Measurements from ENCODE around the gene USF2.
A peak's percentile ranks its signal among the peaks of the same experiment; 100 is the strongest.

DNA sequence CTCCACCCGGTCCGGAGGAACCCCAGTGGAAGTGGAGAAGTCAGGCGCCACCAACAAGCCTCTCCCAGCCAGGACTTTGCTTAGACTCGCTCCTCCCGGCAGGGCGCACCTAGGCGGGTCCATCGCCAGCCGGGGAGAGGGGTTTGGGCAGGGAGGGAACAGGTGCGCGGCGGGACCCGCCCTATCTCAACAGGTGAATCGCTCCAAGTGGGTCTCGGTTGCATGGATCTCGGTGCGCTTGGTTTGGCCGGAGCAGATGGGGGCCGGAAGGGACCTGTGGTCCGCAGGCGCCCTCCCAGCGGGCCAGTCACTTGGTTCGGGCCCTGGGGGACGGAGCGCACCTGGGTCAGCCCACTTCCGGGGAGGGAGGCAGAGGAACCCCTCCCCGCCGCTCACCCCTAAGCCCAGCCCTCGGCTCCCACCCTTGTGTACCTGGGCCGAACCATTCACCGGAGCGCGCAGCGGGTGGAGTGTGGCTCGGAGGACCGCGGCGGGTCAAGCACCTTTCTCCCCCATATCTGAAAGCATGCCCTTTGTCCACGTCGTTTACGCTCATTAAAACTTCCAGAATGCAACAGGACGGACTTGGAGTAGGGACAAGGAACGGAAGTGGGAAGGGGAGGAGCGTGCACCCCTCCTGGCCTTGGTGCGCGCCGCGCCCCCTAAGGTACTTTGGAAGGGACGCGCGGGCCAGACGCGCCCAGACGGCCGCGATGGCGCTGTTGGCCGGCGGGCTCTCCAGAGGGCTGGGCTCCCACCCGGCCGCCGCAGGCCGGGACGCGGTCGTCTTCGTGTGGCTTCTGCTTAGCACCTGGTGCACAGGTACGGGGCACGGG, 20.2 kb upstream of the USF2 start, which contains the start of gene LSR:
- TF ChIP-seq, protein P1, sequence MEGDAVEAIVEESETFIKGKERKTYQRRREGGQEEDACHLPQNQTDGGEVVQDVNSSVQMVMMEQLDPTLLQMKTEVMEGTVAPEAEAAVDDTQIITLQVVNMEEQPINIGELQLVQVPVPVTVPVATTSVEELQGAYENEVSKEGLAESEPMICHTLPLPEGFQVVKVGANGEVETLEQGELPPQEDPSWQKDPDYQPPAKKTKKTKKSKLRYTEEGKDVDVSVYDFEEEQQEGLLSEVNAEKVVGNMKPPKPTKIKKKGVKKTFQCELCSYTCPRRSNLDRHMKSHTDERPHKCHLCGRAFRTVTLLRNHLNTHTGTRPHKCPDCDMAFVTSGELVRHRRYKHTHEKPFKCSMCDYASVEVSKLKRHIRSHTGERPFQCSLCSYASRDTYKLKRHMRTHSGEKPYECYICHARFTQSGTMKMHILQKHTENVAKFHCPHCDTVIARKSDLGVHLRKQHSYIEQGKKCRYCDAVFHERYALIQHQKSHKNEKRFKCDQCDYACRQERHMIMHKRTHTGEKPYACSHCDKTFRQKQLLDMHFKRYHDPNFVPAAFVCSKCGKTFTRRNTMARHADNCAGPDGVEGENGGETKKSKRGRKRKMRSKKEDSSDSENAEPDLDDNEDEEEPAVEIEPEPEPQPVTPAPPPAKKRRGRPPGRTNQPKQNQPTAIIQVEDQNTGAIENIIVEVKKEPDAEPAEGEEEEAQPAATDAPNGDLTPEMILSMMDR (IDR thresholded peaks at IDR 0.05) = no peak
- TF ChIP-seq POLR2A (IDR thresholded peaks at IDR 0.05) (peak in 1 of 2 donors; percentile 13), POLR2AphosphoS5 (IDR thresholded peaks at IDR 0.05) (no peak)

Data from gastroesophageal sphincter (tissue), 3 donors.